ENCODE measurements around the gene KCNMA1.

Gene KCNMA1

DNA sequence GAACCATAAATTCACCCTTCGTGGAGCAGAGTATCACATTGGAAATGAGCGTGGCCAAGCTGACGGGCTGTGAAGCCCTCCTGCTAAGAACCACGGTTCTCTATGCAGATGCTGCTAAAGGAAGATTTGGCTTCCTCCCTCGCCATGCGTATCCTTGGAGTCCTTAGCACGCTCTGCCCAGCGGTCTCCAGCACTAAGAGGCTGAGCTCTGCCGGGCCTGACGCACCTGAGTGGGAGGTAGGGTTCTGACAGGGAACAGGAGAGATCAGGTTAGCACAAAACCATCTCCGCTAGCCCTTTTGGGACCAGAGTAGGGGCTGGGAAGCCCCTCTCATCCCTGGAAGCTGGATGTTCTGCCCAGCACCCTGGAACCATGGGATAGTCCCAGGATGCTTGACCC lies 225.8 kb downstream of the KCNMA1 start:
- no CpG with 5 or more reads among the region's 11 CpGs for WGBS (ENCODE audit: insufficient coverage, insufficient read length)
- Histone ChIP-seq H3K4me1 (ENCODE audit: control insufficient read depth, insufficient read depth, low read length) (no peaks in the 10 kb centered on the region), H3K4me3 (ENCODE audit: low read length) (no peak overlapping the region), H3K9me3 (ENCODE audit: control insufficient read depth, insufficient read depth, low read length) (no peaks in the 10 kb centered on the region), H3K36me3 (ENCODE audit: control insufficient read depth, insufficient read depth, low read length) (no peaks in the 10 kb centered on the region), H3K27me3 (ENCODE audit: control insufficient read depth, insufficient read depth, low read length) (no peaks in the 10 kb centered on the region), H3K27ac (ENCODE audit: low read length) (no peak overlapping the region)
- no peak for DNase-seq (ENCODE audit: low read depth, low spot score)

GRCh38 chr10:77410523-77410922 lies 227.1 kb downstream of the KCNMA1 start:
- WGBS (ENCODE audit: insufficient coverage, insufficient read length) = no CpG with 5 or more reads among the region's 9 CpGs

GRCh38 chr10:77409697-77410471 lies 227.7 kb downstream of the KCNMA1 start:
- no peaks in the 10 kb centered on the region for H3K27me3 ChIP-seq (ENCODE audit: control insufficient read depth, insufficient read depth, low read length)
- no peak for DNase-seq (ENCODE audit: low read depth, low spot score)
- no CpG with 5 or more reads among the region's 7 CpGs for WGBS (ENCODE audit: insufficient coverage, insufficient read length)
- H3K4me3 ChIP-seq (ENCODE audit: low read length) = no peak overlapping the region
- no peaks in the 10 kb centered on the region for H3K4me1 ChIP-seq (ENCODE audit: control insufficient read depth, insufficient read depth, low read length)
- H3K9me3 ChIP-seq (ENCODE audit: control insufficient read depth, insufficient read depth, low read length) = no peaks in the 10 kb centered on the region
- H3K36me3 ChIP-seq (ENCODE audit: control insufficient read depth, insufficient read depth, low read length) = no peaks in the 10 kb centered on the region
- no peak overlapping the region for H3K27ac ChIP-seq (ENCODE audit: low read length)

More at GRCh38 chr10:77410523-77410922, 227.1 kb downstream of the KCNMA1 start:
- H3K9me3 ChIP-seq (ENCODE audit: control insufficient read depth, insufficient read depth, low read length) = no peaks in the 10 kb centered on the region
- H3K4me1 ChIP-seq (ENCODE audit: control insufficient read depth, insufficient read depth, low read length) = no peaks in the 10 kb centered on the region
- no peak overlapping the region for H3K27ac ChIP-seq (ENCODE audit: low read length)
- DNase-seq (ENCODE audit: low read depth, low spot score) = no peak
- H3K27me3 ChIP-seq (ENCODE audit: control insufficient read depth, insufficient read depth, low read length) = no peaks in the 10 kb centered on the region
- H3K4me3 ChIP-seq (ENCODE audit: low read length) = no peak overlapping the region
- no peaks in the 10 kb centered on the region for H3K36me3 ChIP-seq (ENCODE audit: control insufficient read depth, insufficient read depth, low read length)

DNA sequence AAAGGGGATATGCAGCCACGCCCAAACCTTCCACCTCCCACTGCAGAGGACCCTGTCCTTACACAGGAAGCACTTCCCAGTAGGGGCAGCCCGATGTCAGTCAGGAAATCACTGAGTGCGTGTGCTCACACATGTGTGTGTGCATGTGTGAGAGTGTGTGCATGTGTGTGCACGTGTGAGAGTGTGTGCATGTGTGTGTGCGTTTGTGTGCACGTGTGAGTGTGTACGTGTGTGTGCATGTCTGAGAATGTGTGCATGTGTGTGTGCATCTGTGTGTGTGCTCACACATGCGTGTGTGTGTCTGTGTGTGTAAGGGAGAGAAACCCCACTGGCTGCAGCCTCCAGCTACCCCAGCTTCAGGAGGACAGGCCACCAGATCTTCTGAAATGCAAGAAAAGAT lies 229.3 kb downstream of the KCNMA1 start:
- no CpG with 5 or more reads among the region's 8 CpGs for WGBS (ENCODE audit: insufficient coverage, insufficient read length)
- no peaks in the 10 kb centered on the region for H3K4me1 ChIP-seq (ENCODE audit: control insufficient read depth, insufficient read depth, low read length)
- H3K27me3 ChIP-seq (ENCODE audit: control insufficient read depth, insufficient read depth, low read length) = no peaks in the 10 kb centered on the region
- H3K27ac ChIP-seq (ENCODE audit: low read length) = no peak overlapping the region
- DNase-seq (ENCODE audit: low read depth, low spot score) = no peak
- H3K36me3 ChIP-seq (ENCODE audit: control insufficient read depth, insufficient read depth, low read length) = no peaks in the 10 kb centered on the region
- H3K9me3 ChIP-seq (ENCODE audit: control insufficient read depth, insufficient read depth, low read length) = no peaks in the 10 kb centered on the region
- no peak overlapping the region for H3K4me3 ChIP-seq (ENCODE audit: low read length)

DNA sequence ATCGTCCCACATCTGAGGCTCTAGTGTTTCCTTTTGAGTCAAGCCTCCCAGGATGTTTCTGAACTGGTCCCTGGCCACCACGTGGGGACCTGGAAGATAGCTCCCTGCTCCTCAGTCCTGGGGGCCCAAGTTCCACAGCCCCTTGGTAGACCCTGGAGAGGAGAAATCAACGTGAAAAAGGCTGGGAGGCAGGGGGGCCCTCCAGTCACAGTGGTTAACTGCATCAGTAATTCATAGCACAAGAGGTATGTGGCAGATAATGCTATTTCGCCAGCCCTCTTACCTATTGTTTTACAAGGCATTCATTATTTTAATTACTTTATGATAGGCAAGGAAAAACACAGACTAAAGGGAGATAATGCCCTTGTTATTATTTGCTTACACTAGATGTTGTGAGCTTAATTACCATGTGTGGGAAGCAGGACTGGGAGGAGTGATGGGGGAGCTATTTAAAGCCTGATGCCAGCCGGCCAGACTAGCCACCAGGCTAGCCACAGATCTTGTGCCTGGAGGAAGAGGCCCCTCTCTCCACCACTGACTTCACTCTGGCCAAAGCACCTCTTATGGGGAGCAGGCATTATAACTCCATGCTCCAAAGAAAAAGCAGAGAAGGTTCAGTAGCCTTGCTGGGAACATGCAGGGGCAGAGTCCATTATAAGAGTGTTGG lies 230.7 kb downstream of the KCNMA1 start:
- no peak overlapping the region for H3K4me3 ChIP-seq (ENCODE audit: low read length)
- no peaks in the 10 kb centered on the region for H3K9me3 ChIP-seq (ENCODE audit: control insufficient read depth, insufficient read depth, low read length)
- no peaks in the 10 kb centered on the region for H3K27me3 ChIP-seq (ENCODE audit: control insufficient read depth, insufficient read depth, low read length)
- H3K4me1 ChIP-seq (ENCODE audit: control insufficient read depth, insufficient read depth, low read length) = no peaks in the 10 kb centered on the region
- no peaks in the 10 kb centered on the region for H3K36me3 ChIP-seq (ENCODE audit: control insufficient read depth, insufficient read depth, low read length)
- no peak overlapping the region for H3K27ac ChIP-seq (ENCODE audit: low read length)
- no CpG with 5 or more reads among the region's 5 CpGs for WGBS (ENCODE audit: insufficient coverage, insufficient read length)
- no peak for DNase-seq (ENCODE audit: low read depth, low spot score)

DNA sequence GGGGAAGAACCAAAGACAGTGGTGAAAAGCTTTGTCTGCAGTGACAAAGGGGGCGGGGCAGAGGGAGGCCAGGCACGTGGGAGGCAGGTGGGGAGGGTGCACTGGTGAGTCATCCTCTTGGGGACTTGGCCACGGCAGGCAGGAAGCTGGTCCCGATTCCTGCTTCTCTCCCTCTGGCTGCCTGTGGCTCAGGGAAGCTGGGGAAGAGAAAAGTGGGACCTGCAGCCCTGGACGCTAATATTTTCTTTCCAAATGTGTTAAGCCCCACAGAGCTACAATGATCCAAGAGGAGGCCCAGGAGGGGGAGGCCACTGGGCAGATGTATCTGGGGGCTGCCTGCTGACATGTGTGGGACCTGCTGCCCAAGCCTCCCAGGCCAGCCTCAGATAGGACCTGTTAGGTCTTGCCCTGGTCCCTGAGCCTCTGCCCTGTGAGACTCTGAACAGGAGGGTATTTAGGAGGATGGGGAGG lies 231.8 kb downstream of the KCNMA1 start:
- H3K4me1 ChIP-seq (ENCODE audit: control insufficient read depth, insufficient read depth, low read length) = no peaks in the 10 kb centered on the region
- no CpG with 5 or more reads among the region's 5 CpGs for WGBS (ENCODE audit: insufficient coverage, insufficient read length)
- no peak overlapping the region for H3K27ac ChIP-seq (ENCODE audit: low read length)
- H3K36me3 ChIP-seq (ENCODE audit: control insufficient read depth, insufficient read depth, low read length) = no peaks in the 10 kb centered on the region
- peak; percentile 45 for DNase-seq (ENCODE audit: low read depth, low spot score)
- no peaks in the 10 kb centered on the region for H3K27me3 ChIP-seq (ENCODE audit: control insufficient read depth, insufficient read depth, low read length)
- H3K4me3 ChIP-seq (ENCODE audit: low read length) = no peak overlapping the region
- no peaks in the 10 kb centered on the region for H3K9me3 ChIP-seq (ENCODE audit: control insufficient read depth, insufficient read depth, low read length)

GRCh38 chr10:77404810-77405209 lies 232.8 kb downstream of the KCNMA1 start:
- no CpG with 5 or more reads among the region's 3 CpGs for WGBS (ENCODE audit: insufficient coverage, insufficient read length)
- H3K4me3 ChIP-seq (ENCODE audit: low read length) = no peak overlapping the region
- DNase-seq (ENCODE audit: low read depth, low spot score) = no peak
- no peaks in the 10 kb centered on the region for H3K4me1 ChIP-seq (ENCODE audit: control insufficient read depth, insufficient read depth, low read length)
- no peaks in the 10 kb centered on the region for H3K36me3 ChIP-seq (ENCODE audit: control insufficient read depth, insufficient read depth, low read length)
- no peaks in the 10 kb centered on the region for H3K9me3 ChIP-seq (ENCODE audit: control insufficient read depth, insufficient read depth, low read length)
- no peak overlapping the region for H3K27ac ChIP-seq (ENCODE audit: low read length)
- no peaks in the 10 kb centered on the region for H3K27me3 ChIP-seq (ENCODE audit: control insufficient read depth, insufficient read depth, low read length)

- Histone ChIP-seq H3K4me1 (ENCODE audit: control insufficient read depth, insufficient read depth, low read length) (no peaks in the 10 kb centered on the region), H3K4me3 (ENCODE audit: low read length) (no peak overlapping the region), H3K27me3 (ENCODE audit: control insufficient read depth, insufficient read depth, low read length) (no peaks in the 10 kb centered on the region), H3K36me3 (ENCODE audit: control insufficient read depth, insufficient read depth, low read length) (no peaks in the 10 kb centered on the region), H3K9me3 (ENCODE audit: control insufficient read depth, insufficient read depth, low read length) (no peaks in the 10 kb centered on the region), H3K27ac (ENCODE audit: low read length) (no peak overlapping the region)
- no peak for DNase-seq (ENCODE audit: low read depth, low spot score)
- whole genome bisulfite sequencing (ENCODE audit: insufficient coverage, insufficient read length) = no CpG with 5 or more reads among the region's 8 CpGs
These were observed 233.8 kb downstream of the KCNMA1 start for GRCh38 chr10:77403761-77404160.

- no CpG with 5 or more reads among the region's 3 CpGs for WGBS (ENCODE audit: insufficient coverage, insufficient read length)
- H3K4me1 ChIP-seq (ENCODE audit: control insufficient read depth, insufficient read depth, low read length) = no peaks in the 10 kb centered on the region
- no peak overlapping the region for H3K4me3 ChIP-seq (ENCODE audit: low read length)
- H3K36me3 ChIP-seq (ENCODE audit: control insufficient read depth, insufficient read depth, low read length) = no peaks in the 10 kb centered on the region
- no peaks in the 10 kb centered on the region for H3K27me3 ChIP-seq (ENCODE audit: control insufficient read depth, insufficient read depth, low read length)
- no peaks in the 10 kb centered on the region for H3K9me3 ChIP-seq (ENCODE audit: control insufficient read depth, insufficient read depth, low read length)
- no peak for DNase-seq (ENCODE audit: low read depth, low spot score)
- H3K27ac ChIP-seq (ENCODE audit: low read length) = no peak overlapping the region
These were observed 235.9 kb downstream of the KCNMA1 start for GRCh38 chr10:77401683-77402082.

- no CpG with 5 or more reads among the region's 4 CpGs for WGBS (ENCODE audit: insufficient coverage, insufficient read length)
- Histone ChIP-seq H3K4me1 (ENCODE audit: control insufficient read depth, insufficient read depth, low read length) (no peaks in the 10 kb centered on the region), H3K27me3 (ENCODE audit: control insufficient read depth, insufficient read depth, low read length) (no peaks in the 10 kb centered on the region), H3K27ac (ENCODE audit: low read length) (no peak overlapping the region), H3K9me3 (ENCODE audit: control insufficient read depth, insufficient read depth, low read length) (no peaks in the 10 kb centered on the region), H3K36me3 (ENCODE audit: control insufficient read depth, insufficient read depth, low read length) (no peaks in the 10 kb centered on the region), H3K4me3 (ENCODE audit: low read length) (no peak overlapping the region)
- DNase-seq (ENCODE audit: low read depth, low spot score) = no peak
These were observed 237.6 kb downstream of the KCNMA1 start for GRCh38 chr10:77400033-77400432.

Measured in iPS DF 6.9 (cell line).